CD4-positive, alpha-beta T cell treated with Interferon gamma for 1 hour (primary cell): ENCODE data around the gene ALG1.
A peak's percentile ranks its signal among the peaks of the same experiment; 100 is the strongest.
"Not testable (repeated sequence)": the region's sequence is repeated elsewhere in the genome, so short reads cannot be mapped to it uniquely, and the experiment has no call there.

Experiments used
- DNase-seq: peaks from one replicate; pipeline ENCODE4 v3.0.0-alpha.2; 2020

The ALG1 gene, protein sequence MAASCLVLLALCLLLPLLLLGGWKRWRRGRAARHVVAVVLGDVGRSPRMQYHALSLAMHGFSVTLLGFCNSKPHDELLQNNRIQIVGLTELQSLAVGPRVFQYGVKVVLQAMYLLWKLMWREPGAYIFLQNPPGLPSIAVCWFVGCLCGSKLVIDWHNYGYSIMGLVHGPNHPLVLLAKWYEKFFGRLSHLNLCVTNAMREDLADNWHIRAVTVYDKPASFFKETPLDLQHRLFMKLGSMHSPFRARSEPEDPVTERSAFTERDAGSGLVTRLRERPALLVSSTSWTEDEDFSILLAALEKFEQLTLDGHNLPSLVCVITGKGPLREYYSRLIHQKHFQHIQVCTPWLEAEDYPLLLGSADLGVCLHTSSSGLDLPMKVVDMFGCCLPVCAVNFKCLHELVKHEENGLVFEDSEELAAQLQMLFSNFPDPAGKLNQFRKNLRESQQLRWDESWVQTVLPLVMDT

DNA sequence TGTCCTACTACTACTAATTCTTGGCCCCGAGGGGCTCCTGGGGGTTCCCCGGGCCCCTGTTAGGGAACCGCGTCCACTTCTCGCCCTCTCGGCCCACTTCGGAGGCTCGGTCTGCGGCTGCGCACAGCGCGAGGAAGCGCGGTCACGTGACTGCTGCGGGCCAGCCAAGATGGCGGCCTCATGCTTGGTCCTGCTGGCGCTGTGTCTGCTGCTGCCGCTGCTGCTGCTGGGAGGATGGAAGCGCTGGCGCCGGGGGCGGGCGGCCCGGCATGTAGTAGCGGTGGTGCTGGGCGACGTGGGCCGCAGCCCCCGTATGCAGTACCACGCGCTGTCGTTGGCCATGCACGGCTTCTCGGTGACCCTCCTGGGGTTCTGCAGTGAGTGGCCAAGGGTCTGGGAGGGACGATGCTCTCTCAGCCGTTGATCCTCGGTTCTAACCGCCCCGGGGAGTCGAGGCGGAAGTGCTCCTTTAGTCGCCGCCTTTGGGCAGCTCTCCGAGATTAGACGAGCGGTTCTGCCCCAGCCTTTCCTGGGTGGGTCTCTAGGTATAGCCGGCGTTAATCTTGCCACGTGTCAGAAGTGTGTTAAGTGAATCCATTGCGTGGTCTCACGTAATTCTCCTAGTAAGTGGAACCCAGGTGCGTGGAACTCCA lies at the start of gene ALG1:
ALG1 (plus strand) TSS at position 163 of the 653 bp plus-strand sequence; CDS start at position 170, 7 bp downstream.
- DNase-seq: peak; percentile 89

DNA sequence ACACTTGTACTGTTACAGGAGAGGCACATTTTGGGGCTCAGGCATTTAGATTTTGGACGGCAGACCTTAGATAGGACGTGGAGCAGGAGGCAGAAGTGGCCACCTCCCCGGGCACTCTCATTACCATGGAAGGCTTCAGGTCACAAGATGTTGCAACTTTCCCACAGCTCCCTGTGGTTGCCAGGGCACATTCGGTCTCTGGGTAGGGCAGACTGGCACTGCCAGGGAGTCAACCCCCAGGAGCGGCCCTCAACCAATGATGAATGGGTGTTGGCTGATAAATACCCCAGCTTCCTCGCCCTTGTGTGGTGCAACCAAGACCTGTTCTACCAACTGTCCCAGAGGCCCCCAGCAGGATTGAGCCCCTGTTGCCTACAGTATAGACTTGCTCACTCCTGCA lies 49.1 kb upstream of the ALG1 start:
- no peak for DNase-seq

DNA sequence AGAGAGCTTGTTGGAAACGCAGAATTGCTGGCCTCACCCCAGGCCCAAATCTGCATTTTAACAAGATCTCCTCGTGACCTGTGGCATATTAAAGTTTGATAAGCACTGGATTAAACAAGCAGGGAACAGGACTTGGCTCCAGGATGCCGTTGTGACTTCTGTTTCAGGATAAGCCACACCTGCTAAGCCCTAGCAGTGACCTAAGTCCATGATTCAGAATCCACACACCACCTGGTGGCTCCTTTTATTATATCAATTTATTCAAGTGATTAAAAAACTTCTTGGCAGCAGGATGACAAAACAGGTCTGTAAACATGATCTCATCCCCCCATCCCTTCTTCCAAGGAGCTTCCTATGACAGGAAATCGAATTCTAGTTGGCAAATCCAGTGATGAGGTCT lies 47.0 kb upstream of the ALG1 start:
- no peak for DNase-seq

GRCh38 chr16:5025171-5025632 lies 46.4 kb upstream of the ALG1 start:
- DNase-seq: no peak

GRCh38 chr16:5026664-5027063 lies 45.0 kb upstream of the ALG1 start:
- DNase-seq: no peak

DNA sequence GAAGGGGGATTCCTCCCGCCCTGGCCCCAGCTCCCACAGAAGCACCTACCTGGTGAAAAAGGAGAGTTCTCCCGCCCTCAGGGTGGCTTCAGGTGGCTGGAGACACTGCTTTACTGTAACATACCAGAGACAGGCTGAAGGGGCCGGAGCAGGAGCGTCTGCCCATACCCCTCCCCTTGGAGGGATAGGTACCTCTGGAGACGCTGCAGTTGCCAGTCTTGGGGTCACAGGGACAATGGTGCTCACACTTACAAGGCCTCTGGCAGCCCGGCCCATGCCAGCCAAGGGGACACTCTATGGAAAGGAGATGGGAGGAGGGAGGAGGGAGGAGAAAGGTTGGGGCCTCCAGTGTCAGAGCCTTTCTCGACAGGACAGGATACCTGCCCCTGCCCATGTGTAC lies 44.6 kb upstream of the ALG1 start:
- DNase-seq: no peak

GRCh38 chr16:5027575-5028235 lies 43.9 kb upstream of the ALG1 start:
- DNase-seq: no peak

DNA sequence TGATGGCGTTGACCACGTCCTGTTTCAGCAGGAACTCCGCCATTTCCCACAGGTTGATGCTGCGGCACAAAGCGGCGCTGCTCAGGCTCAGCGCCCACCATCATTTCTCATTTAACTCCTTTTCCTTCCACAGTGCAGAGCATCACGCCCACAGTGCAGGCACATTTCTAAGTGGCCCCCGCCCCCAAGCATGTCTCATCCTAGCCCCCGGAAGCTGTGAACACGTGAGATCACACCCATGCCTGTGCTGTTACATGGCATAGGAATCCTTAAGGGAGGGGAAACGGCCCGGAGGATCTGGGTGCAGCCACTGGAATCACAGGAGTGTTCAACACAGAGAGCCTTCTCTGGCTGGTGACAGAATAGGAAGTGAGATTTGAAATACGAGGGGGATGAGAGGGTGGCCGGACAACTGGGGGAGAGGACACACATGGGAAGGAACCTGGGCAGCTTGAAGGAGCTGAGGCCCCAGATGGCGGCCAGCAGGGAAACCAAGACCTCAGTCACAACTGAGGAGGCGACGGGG lies 42.6 kb upstream of the ALG1 start:
- DNase-seq: no peak

GRCh38 chr16:5030251-5030870 lies 41.3 kb upstream of the ALG1 start:
- DNase-seq: no peak

- no peak for DNase-seq
Measured at GRCh38 chr16:5031601-5032000, 40.0 kb upstream of the ALG1 start.

DNA sequence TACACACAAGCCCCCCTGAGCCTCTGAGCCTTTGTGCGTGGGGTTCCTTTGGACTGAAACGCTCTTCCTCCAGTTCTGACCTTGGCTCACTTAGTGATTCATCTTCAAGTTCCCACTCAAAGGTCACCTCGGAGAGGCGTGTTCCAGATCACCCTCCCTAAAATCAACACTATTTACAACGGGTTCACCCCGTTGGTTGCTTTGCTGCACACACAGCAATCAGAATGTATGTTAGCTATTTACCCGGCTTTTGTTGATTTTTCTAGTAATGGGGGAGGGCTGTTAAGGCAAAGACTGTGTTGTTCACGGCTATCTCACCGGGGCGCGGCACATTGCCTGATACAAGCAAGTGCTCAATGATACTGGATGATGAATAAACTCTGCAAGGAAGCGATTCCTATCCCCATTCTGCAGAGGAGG lies 38.9 kb upstream of the ALG1 start:
- no peak for DNase-seq

DNA sequence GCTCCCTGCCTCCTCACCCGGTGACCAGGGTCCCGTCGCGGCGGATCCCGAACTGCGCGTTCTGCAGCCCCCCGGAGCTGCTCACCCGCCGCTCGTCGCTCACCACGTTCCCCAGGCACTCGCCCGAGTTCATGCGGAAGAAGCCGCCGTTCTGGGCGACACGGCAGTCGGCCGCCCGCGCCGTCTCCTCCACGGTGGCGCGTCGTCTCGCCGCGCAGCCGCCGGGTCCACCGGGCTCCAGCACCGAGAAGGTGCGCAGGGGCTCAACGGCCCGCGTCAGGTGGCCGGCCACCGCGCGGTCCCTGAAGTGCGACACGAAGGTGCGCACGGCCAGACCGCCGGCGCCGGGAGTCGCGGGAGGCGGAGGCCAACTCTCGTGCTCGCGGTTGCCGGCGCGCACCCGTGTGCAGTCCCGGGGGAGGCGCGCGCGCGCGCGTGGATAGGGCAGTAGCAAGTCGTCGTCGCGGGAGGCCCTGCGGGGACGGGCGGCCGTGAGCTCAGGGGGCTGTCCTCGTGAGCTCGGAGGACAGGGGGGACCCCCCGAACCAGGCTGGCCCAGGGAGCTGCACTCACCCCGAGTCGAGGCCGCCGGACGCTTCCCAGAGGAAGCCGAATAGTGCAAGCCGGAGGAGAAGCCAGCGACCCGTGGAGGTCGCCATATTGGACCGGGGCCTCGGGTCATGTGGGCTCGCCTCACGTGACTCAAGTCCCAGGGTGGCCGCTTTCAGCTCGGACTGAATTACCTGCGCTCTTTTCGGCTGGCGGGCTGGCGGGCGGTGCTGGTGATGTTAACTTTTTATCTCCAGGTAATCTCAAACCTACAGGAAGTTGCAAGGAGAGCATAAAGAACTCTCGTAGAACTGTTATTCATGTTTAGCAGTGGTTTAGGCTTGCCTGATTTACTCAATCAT lies 38.1 kb upstream of the ALG1 start, which contains the start of gene NAGPA:
NAGPA (minus strand) TSS at position 680 of the 911 bp plus-strand sequence; CDS start at position 659, 21 bp downstream.
- DNase-seq: peak; percentile 80

DNA sequence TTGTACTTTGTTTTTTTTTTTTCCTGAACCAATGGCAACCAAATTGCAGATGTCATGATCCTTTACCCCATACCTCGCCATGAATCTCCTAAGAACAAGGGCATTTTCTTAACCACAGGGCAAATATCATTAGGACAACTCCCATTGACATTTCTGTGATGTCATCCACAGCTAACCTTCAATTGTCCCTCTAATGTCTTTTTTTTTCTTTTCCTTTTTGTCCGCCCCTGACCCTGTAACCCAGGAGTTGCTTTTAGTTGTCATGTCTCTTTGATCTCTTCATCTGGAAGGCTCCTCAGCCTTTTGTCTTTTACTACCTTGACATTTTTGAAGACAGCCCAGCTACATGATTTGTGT lies 37.5 kb upstream of the ALG1 start:
- DNase-seq: no peak

GRCh38 chr16:5035909-5036227 lies 35.8 kb upstream of the ALG1 start:
- DNase-seq: no peak

GRCh38 chr16:5036228-5037156 lies 35.2 kb upstream of the ALG1 start:
- DNase-seq: no peak

DNA sequence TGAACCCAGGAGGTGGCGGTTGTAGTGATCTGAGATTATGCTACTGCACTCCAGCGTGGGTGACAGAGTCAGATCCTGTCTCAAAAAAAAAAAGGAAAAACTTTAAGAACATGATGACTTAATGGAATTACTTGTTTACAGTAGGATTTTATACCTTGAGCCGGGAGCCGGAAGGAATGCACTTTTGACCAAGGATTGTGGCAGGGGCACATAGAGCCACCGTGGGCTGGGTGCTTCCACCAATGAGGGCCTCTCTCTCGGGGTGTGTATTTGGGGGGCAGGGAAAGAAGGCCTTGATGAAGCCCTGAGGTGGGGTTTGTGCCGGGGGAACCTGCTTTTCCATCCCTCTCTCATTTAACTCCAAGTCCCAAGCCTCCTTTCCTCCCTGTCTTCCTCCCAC lies 31.2 kb upstream of the ALG1 start:
- no peak for DNase-seq

DNA sequence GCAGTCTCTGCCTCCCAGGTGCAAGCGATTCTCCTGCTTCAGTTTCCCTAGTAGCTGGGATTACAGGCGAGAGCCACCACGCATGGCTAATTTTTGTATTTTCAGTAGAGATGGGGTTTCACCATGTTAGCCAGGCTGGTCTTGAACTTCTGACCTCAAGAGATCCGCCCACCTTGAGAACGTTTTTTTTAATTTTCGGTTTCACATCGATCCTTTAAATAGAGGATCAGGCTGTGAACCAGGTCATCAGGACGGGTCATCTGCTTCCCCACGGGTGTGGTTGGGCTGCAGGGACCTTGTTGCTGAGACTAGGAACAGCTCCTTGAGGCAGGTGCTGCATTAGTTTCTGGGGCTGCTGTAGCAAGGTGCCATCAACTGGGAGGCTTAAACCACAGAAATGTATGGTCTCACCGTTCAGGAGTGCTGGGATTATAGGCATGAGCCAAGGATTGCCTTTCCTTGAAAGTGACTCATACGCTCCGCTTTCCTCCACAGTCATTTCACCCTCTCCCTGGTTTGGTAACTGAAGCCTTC lies 30.0 kb upstream of the ALG1 start:
- DNase-seq: no peak

GRCh38 chr16:5042574-5043171 lies 29.0 kb upstream of the ALG1 start:
- DNase-seq: no peak

- no peak for DNase-seq
Measured at GRCh38 chr16:5044011-5044540, 27.6 kb upstream of the ALG1 start.

- not testable (repeated sequence) for DNase-seq
Measured at GRCh38 chr16:5044581-5044980, 27.1 kb upstream of the ALG1 start.
